GM23248 (cell line): ENCODE data around the gene ABCD1. TPM values are rescaled to one million over a fixed set of nuclear protein-coding genes. Genes with fewer than 3 reads are reported as not detected.
"Not testable (repeated sequence)": the region's sequence is repeated elsewhere in the genome, so short reads cannot be mapped to it uniquely, and the experiment has no call there.

Experiments used
- DNase-seq: peaks from one replicate; pipeline ENCODE4 v3.0.0-alpha.2; 2015
- H2AFZ ChIP-seq: fragments of 200-600 bp; sonication (generic); 2 replicates; pipeline ENCODE4 v1.6.1; 2016; ENCODE audit warnings: antibody characterized with exemption
- H3F3A ChIP-seq: fragments of 200-600 bp; sonication (generic); 2 replicates; pipeline ENCODE4 v1.6.1; 2016; ENCODE audit warnings: mild to moderate bottlenecking, antibody characterized with exemption, mixed run types; ENCODE audit not compliant: insufficient read depth
- H3K27ac ChIP-seq: fragments of 200-600 bp; sonication (generic); 2 replicates; pipeline ENCODE4 v1.5.1; 2016; ENCODE audit warnings: mild to moderate bottlenecking
- H3K27me3 ChIP-seq: fragments of 200-600 bp; sonication (generic); replicated peaks from 2 replicates; pipeline ENCODE4 v1.6.1; 2016; ENCODE audit warnings: mild to moderate bottlenecking; ENCODE audit not compliant: insufficient read depth
- H3K36me3 ChIP-seq: fragments of 200-600 bp; sonication (generic); 2 replicates; pipeline ENCODE4 v1.6.1; 2016; ENCODE audit warnings: low read depth, mild to moderate bottlenecking
- H3K4me1 ChIP-seq: fragments of 200-600 bp; sonication (generic); 2 replicates; pipeline ENCODE4 v1.6.1; 2016; ENCODE audit warnings: mild to moderate bottlenecking; ENCODE audit not compliant: insufficient read depth
- H3K4me2 ChIP-seq: fragments of 200-600 bp; sonication (generic); one replicate; pipeline ENCODE4 v1.6.1; 2016; ENCODE audit warnings: mild to moderate bottlenecking; ENCODE audit not compliant: unreplicated experiment
- H3K4me3 ChIP-seq: fragments of 200-600 bp; sonication (generic); 2 replicates; pipeline ENCODE4 v1.5.1; 2016; ENCODE audit warnings: mild to moderate bottlenecking
- H3K79me2 ChIP-seq: fragments of 200-600 bp; sonication (generic); 2 replicates; pipeline ENCODE4 v1.6.1; 2016; ENCODE audit warnings: mild to moderate bottlenecking; ENCODE audit not compliant: insufficient read depth
- H3K9ac ChIP-seq: fragments of 200-600 bp; sonication (generic); 2 replicates; pipeline ENCODE4 v1.6.1; 2016; ENCODE audit warnings: mild to moderate bottlenecking
- H3K9me2 ChIP-seq: fragments of 200-600 bp; sonication (generic); 2 replicates; pipeline ENCODE4 v1.6.1; 2016; ENCODE audit warnings: mixed run types, mild to moderate bottlenecking, moderate library complexity; ENCODE audit not compliant: insufficient read depth
- H3K9me3 ChIP-seq: fragments of 200-600 bp; sonication (generic); one replicate; pipeline ENCODE4 v1.6.1; 2017; ENCODE audit warnings: low read depth
- H4K20me1 ChIP-seq: fragments of 200-600 bp; sonication (generic); 2 replicates; pipeline ENCODE4 v1.6.0; 2016; ENCODE audit not compliant: insufficient read depth
- EZH2 ChIP-seq: fragments of 200-600 bp; sonication (generic); IDR thresholded peaks from 2 replicates; pipeline ENCODE4 v1.6.1; 2018; ENCODE audit warnings: antibody characterized with exemption, mild to moderate bottlenecking; ENCODE audit not compliant: insufficient read depth, poor library complexity, severe bottlenecking
- EZH2phosphoT487 ChIP-seq: fragments of 200-600 bp; sonication (generic); IDR thresholded peaks from 2 replicates; pipeline ENCODE4 v1.6.1; 2018; ENCODE audit warnings: antibody characterized with exemption, moderate library complexity, mild to moderate bottlenecking, low read depth; ENCODE audit not compliant: insufficient read depth
- WGBS, 2 experiments: methylation state at CpG; one replicate each; pipeline ENCODE4 v1.1.6; 2015 to 2017; ENCODE audit warnings: low lambda C conversion rate in 2 of 2, low coverage in 1 of 2; ENCODE audit errors: missing lambda C conversion rate in 2 of 2; 5-methylcytosine and 5-hydroxymethylcytosine counted together
- in situ Hi-C: fragments of 300-500 bp; cut with MboI; formaldehyde crosslinking; loops from 2 replicates; pipeline ENCODE4 v1.15.0; 2020
- polyA plus RNA-seq: library from polyadenylated mRNA; unstranded; fragments of >200 nt; fragmentation: Nextera tagmentation; extraction: Ambion mirVana; gene quantifications from 2 replicates; pipeline ENCODE4 v1.2.1, GENCODE V29; 2016
- total RNA-seq: library from RNA; depleted of rRNA; stranded (reverse); fragments of >200 nt; shearing (Covaris generic); gene quantifications from 2 replicates; pipeline ENCODE4 v1.2.3, GENCODE V29; 2014

ABCD1 gene
- total and polyA plus RNA-seq, 2 experiments from 2014 or later, result 9.8 to 24.4 TPM

- 71 to 88% methylated on average over 3 to 5 of the region's 14 CpGs for WGBS, 2 experiments
- Histone ChIP-seq H3K9ac (no peak overlapping the region), H2AFZ (no peak overlapping the region), H3K36me3 (no peaks in the 10 kb centered on the region), H3K4me2 (no peak overlapping the region), H3K9me2 (no peaks in the 10 kb centered on the region), H3K27ac (no peak overlapping the region), H3K9me3 (no peaks in the 10 kb centered on the region), H3K27me3 (no peaks in the 10 kb centered on the region), H3K79me2 (no peaks in the 10 kb centered on the region), H4K20me1 (no peaks in the 10 kb centered on the region), H3K4me3 (no peak overlapping the region), H3K4me1 (no peaks in the 10 kb centered on the region), H3F3A (no peaks in the 10 kb centered on the region)
- in situ Hi-C loops, result no loop called here
- no peak for TF ChIP-seq EZH2
- no peak for TF ChIP-seq EZH2phosphoT487
- no peak for DNase-seq
Observed at GRCh38 chrX:153690466-153690865, 34.2 kb upstream of the ABCD1 start.

DNA sequence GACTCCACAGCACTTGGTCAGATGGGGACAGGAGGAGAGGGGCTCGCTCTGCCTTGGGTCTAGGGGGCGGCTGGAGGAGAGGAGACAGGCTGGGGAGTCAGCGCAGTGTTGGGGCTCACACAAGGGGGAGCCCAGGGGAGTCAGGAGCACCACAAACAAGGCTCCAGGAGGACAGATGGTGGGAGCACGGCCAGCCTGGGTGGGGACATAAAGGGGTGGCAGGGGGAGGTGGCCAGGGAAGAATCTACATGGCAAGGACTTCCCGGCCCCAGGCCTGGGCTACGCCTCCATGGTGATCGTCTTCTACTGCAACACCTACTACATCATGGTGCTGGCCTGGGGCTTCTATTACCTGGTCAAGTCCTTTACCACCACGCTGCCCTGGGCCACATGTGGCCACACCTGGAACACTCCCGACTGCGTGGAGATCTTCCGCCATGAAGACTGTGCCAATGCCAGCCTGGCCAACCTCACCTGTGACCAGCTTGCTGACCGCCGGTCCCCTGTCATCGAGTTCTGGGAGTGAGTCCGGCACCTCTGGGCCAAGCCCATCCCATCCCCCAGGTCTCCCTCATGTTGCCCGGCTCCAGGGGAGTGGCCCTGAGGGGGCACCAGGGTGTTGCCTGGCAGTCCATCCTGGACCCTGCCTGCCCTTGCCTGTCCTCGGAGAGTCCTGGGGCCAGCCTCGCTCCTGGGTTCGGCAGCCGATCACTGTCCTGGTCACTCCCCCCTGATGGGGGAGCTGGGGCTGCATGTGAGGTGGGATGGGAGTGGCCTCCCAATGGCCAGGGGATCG is 33.4 kb upstream of the ABCD1 start:
- DNase-seq, H3K9me3 ChIP-seq, H4K20me1 ChIP-seq, H3K9me2 ChIP-seq, H3K79me2 ChIP-seq, H2AFZ ChIP-seq, H3K4me3 ChIP-seq, H3K4me1 ChIP-seq, H3K27ac ChIP-seq, H3K4me2 ChIP-seq, H3K27me3 ChIP-seq, H3K9ac ChIP-seq, H3K36me3 ChIP-seq, in situ Hi-C loops, H3F3A ChIP-seq: not testable (repeated sequence)
- WGBS, 2 experiments, result 83 to 100% methylated on average over 2 to 9 of the region's 21 CpGs

DNA sequence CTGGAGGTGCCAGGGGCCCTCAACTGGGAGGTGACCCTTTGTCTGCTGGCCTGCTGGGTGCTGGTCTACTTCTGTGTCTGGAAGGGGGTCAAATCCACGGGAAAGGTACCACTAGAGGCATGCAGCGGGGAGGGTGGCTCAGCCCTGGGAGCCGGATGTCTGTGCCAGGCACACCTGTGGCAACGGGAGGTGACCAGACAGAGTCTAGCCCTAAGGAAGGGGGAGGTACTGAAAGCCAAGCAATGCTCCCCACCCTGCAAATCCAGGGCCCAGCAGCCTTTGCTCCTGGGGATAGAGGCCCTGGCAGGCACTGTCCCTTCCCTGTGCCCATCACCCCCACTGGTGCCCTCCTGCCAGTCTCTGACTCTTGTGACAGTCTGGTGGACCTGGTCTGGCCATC is 32.7 kb upstream of the ABCD1 start:
- in situ Hi-C loops, result no loop called here
- Histone ChIP-seq H3K9ac (no peak overlapping the region), H3K4me1 (no peaks in the 10 kb centered on the region), H3K4me3 (no peak overlapping the region), H3K36me3 (no peaks in the 10 kb centered on the region), H2AFZ (no peak overlapping the region), H3K4me2 (no peak overlapping the region), H4K20me1 (no peaks in the 10 kb centered on the region), H3K9me3 (no peaks in the 10 kb centered on the region), H3K9me2 (no peaks in the 10 kb centered on the region), H3K79me2 (no peaks in the 10 kb centered on the region), H3F3A (no peaks in the 10 kb centered on the region), H3K27ac (no peak overlapping the region), H3K27me3 (no peaks in the 10 kb centered on the region)
- 100% methylated on average over 1 to 3 of the region's 4 CpGs for WGBS, 2 experiments
- TF ChIP-seq EZH2phosphoT487 (no peak), EZH2 (no peak)
- no peak for DNase-seq

DNA sequence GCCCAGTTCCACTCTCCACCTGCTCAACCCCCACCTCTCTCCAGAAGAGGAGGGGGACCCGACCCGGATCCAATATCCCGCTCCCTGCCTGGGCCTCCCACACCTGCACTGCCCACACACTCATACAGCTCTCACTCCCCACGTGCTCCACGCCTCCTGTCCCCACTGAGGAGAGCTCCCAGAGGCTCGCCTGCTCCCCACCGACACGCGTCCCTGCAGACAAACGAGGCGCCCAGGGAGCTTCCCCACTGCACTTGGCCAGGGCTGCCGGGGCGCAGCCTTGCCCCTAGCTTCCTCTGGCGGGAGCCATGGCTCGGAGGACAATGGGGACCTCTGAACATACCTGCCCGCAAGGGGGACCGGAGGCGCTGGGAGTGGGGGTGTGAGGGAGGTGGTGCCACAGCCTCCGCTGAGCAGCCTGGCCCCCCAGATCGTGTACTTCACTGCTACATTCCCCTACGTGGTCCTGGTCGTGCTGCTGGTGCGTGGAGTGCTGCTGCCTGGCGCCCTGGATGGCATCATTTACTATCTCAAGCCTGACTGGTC is 32.0 kb upstream of the ABCD1 start:
- DNase-seq, result no peak
- in situ Hi-C loops, result no loop called here
- 80 to 83% methylated on average over 19 to 24 of the region's 24 CpGs for WGBS, 2 experiments

More for the DNA sequence above, 32.0 kb upstream of the ABCD1 start:
- TF ChIP-seq EZH2phosphoT487, result no peak
- no peak for TF ChIP-seq EZH2
- Histone ChIP-seq H3K79me2 (no peaks in the 10 kb centered on the region), H3K36me3 (no peaks in the 10 kb centered on the region), H3F3A (no peaks in the 10 kb centered on the region), H2AFZ (no peak overlapping the region), H4K20me1 (no peaks in the 10 kb centered on the region), H3K27ac (no peak overlapping the region), H3K4me2 (no peak overlapping the region), H3K9me3 (no peaks in the 10 kb centered on the region), H3K4me1 (no peaks in the 10 kb centered on the region), H3K4me3 (no peak overlapping the region), H3K27me3 (no peaks in the 10 kb centered on the region), H3K9me2 (no peaks in the 10 kb centered on the region), H3K9ac (no peak overlapping the region)
